GM21360 (cell line): ENCODE results near the gene TBCD.
A peak's percentile ranks its signal among the peaks of the same experiment; 100 is the strongest.

ENCODE experiments used
- ATAC-seq: cut with Tn5 transposase; IDR thresholded peaks from one replicate; pipeline ENCODE4 v1.9.1; 2021; ENCODE audit warnings: mild to moderate bottlenecking, moderate library complexity; ENCODE audit not compliant: unreplicated experiment

TBCD gene

GRCh38 chr17:82867763-82868325, 116.0 kb downstream of the TBCD start:
- no peak for ATAC-seq

- ATAC-seq, result no peak
These were observed 116.9 kb downstream of the TBCD start for GRCh38 chr17:82868715-82869131.

GRCh38 chr17:82869536-82869935, 117.7 kb downstream of the TBCD start:
- no peak for ATAC-seq

- no peak for ATAC-seq
These were observed 118.2 kb downstream of the TBCD start for GRCh38 chr17:82870091-82870491.

GRCh38 chr17:82870541-82870940, 118.7 kb downstream of the TBCD start:
- no peak for ATAC-seq

GRCh38 chr17:82871056-82871775, 119.4 kb downstream of the TBCD start:
- ATAC-seq, result peak; percentile 68

GRCh38 chr17:82871776-82872561, 120.1 kb downstream of the TBCD start:
- no peak for ATAC-seq

- no peak for ATAC-seq
These were observed 121.0 kb downstream of the TBCD start for GRCh38 chr17:82872591-82873520.

- ATAC-seq, result no peak
These were observed 121.7 kb downstream of the TBCD start for GRCh38 chr17:82873521-82873920.

GRCh38 chr17:82874011-82874835, 122.4 kb downstream of the TBCD start:
- ATAC-seq, result no peak

- no peak for ATAC-seq
These were observed 123.6 kb downstream of the TBCD start for GRCh38 chr17:82875407-82875856.

- ATAC-seq, result no peak
These were observed 124.3 kb downstream of the TBCD start for GRCh38 chr17:82876149-82876548.

- no peak for ATAC-seq
These were observed 124.9 kb downstream of the TBCD start for GRCh38 chr17:82876602-82877379.

- no peak for ATAC-seq
These were observed 126.7 kb downstream of the TBCD start for GRCh38 chr17:82878527-82878926.

- ATAC-seq, result no peak
These were observed 127.4 kb downstream of the TBCD start for GRCh38 chr17:82879241-82879640.

GRCh38 chr17:82880620-82881323, 128.9 kb downstream of the TBCD start:
- no peak for ATAC-seq

- no peak for ATAC-seq
These were observed 129.5 kb downstream of the TBCD start for GRCh38 chr17:82881324-82881823.
